EH (cell line): ENCODE results near the gene SLC25A44.
"Not testable (repeated sequence)": the region's sequence is repeated elsewhere in the genome, so short reads cannot be mapped to it uniquely, and the experiment has no call there.

ENCODE experiments used
- DNase-seq: peaks from one replicate; pipeline ENCODE4 v3.0.0-alpha.2; 2015; ENCODE audit warnings: low read depth

The SLC25A44 gene

GRCh38 chr1:156163712-156164111 is 30.2 kb upstream of the SLC25A44 start:
- DNase-seq, result no peak

DNA sequence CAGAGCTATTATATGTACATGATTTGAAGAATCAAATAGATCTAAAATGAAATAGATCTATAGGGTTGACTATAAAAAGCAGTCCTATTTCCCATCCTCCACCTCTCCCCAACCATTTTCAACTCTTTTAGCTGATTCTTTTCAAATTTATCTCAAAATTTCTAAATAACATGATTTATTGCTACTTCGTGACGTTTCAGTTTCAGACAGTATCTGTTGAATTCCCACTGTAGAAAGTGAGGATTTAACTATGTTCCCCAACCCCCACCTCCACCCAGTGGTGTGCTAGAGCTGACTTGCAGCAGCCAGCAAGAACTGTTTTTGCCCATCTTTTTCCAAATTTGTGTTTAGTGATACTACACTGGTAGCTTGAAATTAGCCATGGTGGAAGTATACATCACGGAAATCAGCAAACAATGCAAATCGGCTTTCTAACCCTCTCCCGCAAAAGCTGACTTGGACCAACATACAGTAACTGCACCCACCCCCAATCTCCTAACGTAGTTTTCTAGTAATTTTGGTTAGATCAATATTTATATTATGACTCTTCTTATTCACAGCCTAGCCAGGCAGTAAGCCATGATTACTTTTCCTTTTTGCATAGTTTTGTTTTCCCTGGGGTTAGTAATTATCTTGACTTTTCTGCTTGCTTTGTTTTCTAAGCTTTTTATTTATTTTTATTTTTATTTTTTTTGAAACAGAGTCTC is 29.6 kb upstream of the SLC25A44 start:
- no peak for DNase-seq

- no peak for DNase-seq
Observed at GRCh38 chr1:156165083-156165482, 28.8 kb upstream of the SLC25A44 start.

- peak; percentile 58 for DNase-seq
Observed at GRCh38 chr1:156167536-156167935, 26.4 kb upstream of the SLC25A44 start.

GRCh38 chr1:156172696-156173470 is 21.0 kb upstream of the SLC25A44 start:
- no peak for DNase-seq

- no peak for DNase-seq
Observed at GRCh38 chr1:156176610-156177210, 17.2 kb upstream of the SLC25A44 start.

GRCh38 chr1:156177919-156178654 is 15.8 kb upstream of the SLC25A44 start:
- no peak for DNase-seq

GRCh38 chr1:156180471-156180870 is 13.4 kb upstream of the SLC25A44 start:
- no peak for DNase-seq

DNA sequence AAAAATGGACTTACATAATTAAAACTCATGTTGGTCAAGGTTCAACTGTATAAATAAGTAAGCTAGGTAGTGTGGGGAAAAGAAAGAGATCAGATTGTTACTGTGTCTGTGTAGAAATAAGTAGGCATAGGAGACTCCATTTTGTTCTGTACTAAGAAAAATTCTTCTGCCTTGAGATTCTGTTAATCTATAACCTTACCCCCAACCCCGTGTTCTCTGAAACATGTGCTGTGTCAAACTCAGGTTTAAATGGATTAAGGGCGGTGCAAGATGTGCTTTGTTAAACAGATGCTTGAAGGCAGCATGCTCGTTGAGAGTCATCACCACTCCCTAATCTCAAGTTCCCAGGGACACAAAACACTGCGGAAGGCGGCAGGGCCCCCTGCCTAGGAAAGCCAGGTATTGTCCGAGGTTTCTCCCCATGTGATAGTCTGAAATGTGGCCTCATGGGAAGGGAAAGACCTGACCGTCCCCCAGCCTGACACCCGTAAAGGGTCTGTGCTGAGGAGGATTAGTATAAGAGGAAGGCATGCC is 12.4 kb upstream of the SLC25A44 start:
- DNase-seq, result not testable (repeated sequence)

- DNase-seq, result not testable (repeated sequence)
Observed at GRCh38 chr1:156182010-156182779, 11.7 kb upstream of the SLC25A44 start.

DNA sequence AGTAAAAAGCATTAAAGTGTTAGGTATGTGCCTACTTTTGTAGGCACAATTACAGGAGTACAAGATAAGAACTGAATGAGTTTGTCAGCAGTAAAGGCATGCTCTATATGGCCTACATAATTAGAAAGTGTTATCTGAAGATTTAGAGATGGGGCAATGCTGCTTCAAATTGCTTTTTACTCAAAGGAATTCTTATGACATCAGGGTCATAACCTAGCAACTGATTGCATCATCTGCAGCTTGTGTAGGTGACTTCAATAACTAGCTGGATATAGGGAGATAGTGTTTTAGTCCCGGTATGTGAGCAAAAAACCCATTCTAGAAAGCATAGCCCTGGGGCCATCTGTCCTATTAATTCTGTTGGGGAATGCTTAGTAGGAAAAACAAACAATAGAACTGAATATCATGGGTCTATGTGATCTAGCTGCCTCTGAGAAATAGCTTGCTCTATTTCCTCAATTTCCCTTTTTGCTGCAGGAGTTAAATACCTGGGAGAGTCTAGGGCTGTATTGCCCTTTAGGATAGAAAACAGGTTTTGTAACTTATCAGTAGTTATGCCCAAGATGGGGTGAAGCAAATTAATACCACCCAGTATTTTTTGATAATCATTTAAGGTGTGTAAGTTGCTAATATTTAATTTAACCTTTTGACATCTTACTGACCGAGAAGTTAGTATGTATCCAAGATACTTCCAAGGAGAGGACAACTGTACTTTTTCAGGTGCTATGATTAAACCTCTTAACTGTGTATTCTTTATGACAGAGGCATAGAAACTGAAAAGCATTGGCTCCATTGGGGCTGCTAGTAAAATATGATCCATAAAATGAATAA is 7.3 kb upstream of the SLC25A44 start:
- DNase-seq, result not testable (repeated sequence)

GRCh38 chr1:156190265-156190664 is 3.6 kb upstream of the SLC25A44 start:
- DNase-seq, result not testable (repeated sequence)

GRCh38 chr1:156191292-156191964 is 2.5 kb upstream of the SLC25A44 start:
- DNase-seq, result no peak

DNA sequence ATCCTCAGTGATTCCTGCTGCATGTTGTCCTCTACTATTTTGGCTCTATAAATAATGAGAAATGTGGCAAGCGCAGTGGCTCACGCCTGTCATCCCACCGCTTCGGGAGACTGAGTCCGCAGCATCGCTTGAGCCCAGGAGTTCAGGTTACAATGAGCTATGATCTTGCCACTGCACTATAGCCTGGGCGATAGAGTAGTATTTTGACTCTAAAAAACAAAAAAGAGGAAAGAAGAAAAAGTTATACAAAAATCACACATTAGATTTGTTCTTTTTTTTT is 756 bp upstream of the SLC25A44 start:
- no peak for DNase-seq

DNA sequence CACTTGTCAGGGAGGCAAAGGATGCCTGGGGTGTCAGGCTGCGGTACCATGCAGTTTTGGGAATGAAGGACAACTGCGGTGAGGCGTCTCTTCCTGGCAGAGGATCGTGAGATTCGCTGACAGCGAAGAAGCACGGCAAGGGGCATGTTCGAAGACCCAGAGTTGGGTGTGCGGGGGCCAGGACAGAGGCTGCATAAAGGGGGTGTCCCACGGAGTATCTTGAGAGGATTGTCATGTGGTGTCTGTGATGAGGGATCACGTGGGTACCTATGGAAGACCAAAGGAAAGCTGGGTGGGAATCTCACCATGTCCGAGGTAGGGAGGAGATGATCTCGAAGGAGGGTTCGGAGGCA is 372 bp downstream of the SLC25A44 start:
- DNase-seq, result no peak

GRCh38 chr1:156195853-156196252 is 1.9 kb downstream of the SLC25A44 start:
- DNase-seq, result no peak

GRCh38 chr1:156196445-156196844 is 2.5 kb downstream of the SLC25A44 start:
- DNase-seq, result no peak

GRCh38 chr1:156198831-156199349 is 5.0 kb downstream of the SLC25A44 start:
- DNase-seq, result no peak

GRCh38 chr1:156200044-156200443 is 6.1 kb downstream of the SLC25A44 start:
- DNase-seq, result no peak

GRCh38 chr1:156203331-156203730 is 9.4 kb downstream of the SLC25A44 start:
- peak; percentile 83 for DNase-seq
